IPS DF 19.7 (cell line): ENCODE data around the gene NLRP6.
"Not testable (repeated sequence)": the region's sequence is repeated elsewhere in the genome, so short reads cannot be mapped to it uniquely, and the experiment has no call there.

Experiments
- DNase-seq: peaks from one replicate; pipeline ENCODE4 v3.0.0-alpha.2; 2013; ENCODE audit warnings: low read depth, low spot score

The NLRP6 gene

GRCh38 chr11:256952-257737 lies 21.1 kb upstream of the NLRP6 start:
- no peak for DNase-seq

- no peak for DNase-seq
These were observed 20.3 kb upstream of the NLRP6 start for GRCh38 chr11:257766-258493.

GRCh38 chr11:259413-259812 lies 18.8 kb upstream of the NLRP6 start:
- DNase-seq, result no peak

GRCh38 chr11:261624-262023 lies 16.6 kb upstream of the NLRP6 start:
- DNase-seq, result no peak

- DNase-seq, result no peak
These were observed 11.3 kb upstream of the NLRP6 start for GRCh38 chr11:266676-267439.

- DNase-seq, result no peak
These were observed 10.7 kb upstream of the NLRP6 start for GRCh38 chr11:267491-267994.

- DNase-seq, result not testable (repeated sequence)
These were observed 9.5 kb upstream of the NLRP6 start for GRCh38 chr11:268716-269145.

GRCh38 chr11:269146-269890 lies 8.9 kb upstream of the NLRP6 start:
- no peak for DNase-seq

- DNase-seq, result no peak
These were observed 7.5 kb upstream of the NLRP6 start for GRCh38 chr11:270451-271318.

- no peak for DNase-seq
These were observed 6.9 kb upstream of the NLRP6 start for GRCh38 chr11:271319-271715.

GRCh38 chr11:272195-272930 lies 5.8 kb upstream of the NLRP6 start:
- DNase-seq, result no peak

GRCh38 chr11:272931-273198 lies 5.3 kb upstream of the NLRP6 start:
- DNase-seq, result no peak

- no peak for DNase-seq
These were observed 2.0 kb upstream of the NLRP6 start for GRCh38 chr11:276219-276618.

GRCh38 chr11:279040-279965 lies 1.1 kb downstream of the NLRP6 start:
- no peak for DNase-seq

- DNase-seq, result no peak
These were observed 1.9 kb downstream of the NLRP6 start for GRCh38 chr11:279966-280705.

GRCh38 chr11:280706-281485 lies 2.7 kb downstream of the NLRP6 start:
- no peak for DNase-seq

GRCh38 chr11:281486-282161 lies 3.4 kb downstream of the NLRP6 start:
- no peak for DNase-seq
